Measurements from ENCODE around the gene TRAPPC6A. TPM values are rescaled to one million over a fixed set of nuclear protein-coding genes. Genes with fewer than 3 reads are reported as not detected.

Gene TRAPPC6A
- total RNA-seq = 10 to 100 TPM; 20.7 to 21.4 TPM

GRCh38 chr19:45177817-45178261 is at the start of gene TRAPPC6A:
Gene TRAPPC6A (minus strand): TSS chr19:45178237. CDS start chr19:45178218, 19 bp downstream.
- ChIA-PET CTCF (interaction anchor here (1.0 to 1.8 kb wide), 2 partner anchors 11 to 118 kb away, joined by 4 to 7 read pairs; no protein-coding TSS in a partner anchor), POLR2A (interaction anchor here (0.6 to 2.1 kb wide), 7 partner anchors 10 to 487 kb away, joined by 3 to 12 read pairs (median 3); partner anchors contain the start of gene PPP1R37)

GRCh38 chr19:45224645-45225044 is 46.6 kb upstream of the TRAPPC6A start:
- ChIA-PET POLR2A (no interaction called here), CTCF (no interaction called here)

- ChIA-PET CTCF (no interaction called here), POLR2A (no interaction called here)
Measured at GRCh38 chr19:45223879-45224278, 45.8 kb upstream of the TRAPPC6A start.

GRCh38 chr19:45222724-45223123 is 44.7 kb upstream of the TRAPPC6A start:
- POLR2A ChIA-PET = no interaction called here
- CTCF ChIA-PET = interaction anchor here (0.7 kb wide), 1 partner anchor 101 kb away, joined by 3 read pairs; no protein-coding TSS in a partner anchor

GRCh38 chr19:45218911-45219743 is 41.1 kb upstream of the TRAPPC6A start:
- ChIA-PET CTCF (interaction anchor here (0.7 kb wide), 1 partner anchor 107 kb away, joined by 3 read pairs; no protein-coding TSS in a partner anchor), POLR2A (no interaction called here)

- ChIA-PET POLR2A (no interaction called here), CTCF (no interaction called here)
Measured at GRCh38 chr19:45218426-45218825, 40.4 kb upstream of the TRAPPC6A start.

- ChIA-PET CTCF (no interaction called here), POLR2A (no interaction called here)
Measured at GRCh38 chr19:45217957-45218334, 39.9 kb upstream of the TRAPPC6A start.

- POLR2A ChIA-PET = no interaction called here
- CTCF ChIA-PET = no interaction called here
Measured at GRCh38 chr19:45217193-45217956, 39.3 kb upstream of the TRAPPC6A start.

- POLR2A ChIA-PET = no interaction called here
- CTCF ChIA-PET = no interaction called here
Measured at GRCh38 chr19:45216667-45217066, 38.6 kb upstream of the TRAPPC6A start.

- ChIA-PET POLR2A (no interaction called here), CTCF (no interaction called here)
Measured at GRCh38 chr19:45215391-45216191, 37.6 kb upstream of the TRAPPC6A start.

- ChIA-PET CTCF (no interaction called here), POLR2A (no interaction called here)
Measured at GRCh38 chr19:45213031-45213430, 35.0 kb upstream of the TRAPPC6A start.

- CTCF ChIA-PET = no interaction called here
- POLR2A ChIA-PET = no interaction called here
Measured at GRCh38 chr19:45211751-45212381, 33.8 kb upstream of the TRAPPC6A start.

- CTCF ChIA-PET = interaction anchor here (0.6 kb wide), 1 partner anchor 1596 kb away, joined by 5 read pairs; no protein-coding TSS in a partner anchor
Measured at GRCh38 chr19:45206328-45206727, 28.3 kb upstream of the TRAPPC6A start.

GRCh38 chr19:45205810-45206209 is 27.8 kb upstream of the TRAPPC6A start:
- ChIA-PET POLR2A (no interaction called here), CTCF (no interaction called here)

More at GRCh38 chr19:45206328-45206727, 28.3 kb upstream of the TRAPPC6A start:
- POLR2A ChIA-PET = no interaction called here

GRCh38 chr19:45202637-45203036 is 24.6 kb upstream of the TRAPPC6A start:
- CTCF ChIA-PET = interaction anchor here (0.6 to 0.7 kb wide), 2 partner anchors 8 to 272 kb away, joined by 4 read pairs; no protein-coding TSS in a partner anchor
- POLR2A ChIA-PET = interaction anchor here (0.8 kb wide), 1 partner anchor 129 kb away, joined by 6 read pairs; no protein-coding TSS in a partner anchor

- ChIA-PET POLR2A (no interaction called here), CTCF (no interaction called here)
Measured at GRCh38 chr19:45200568-45200967, 22.5 kb upstream of the TRAPPC6A start.

GRCh38 chr19:45195764-45196163 is 17.7 kb upstream of the TRAPPC6A start:
- ChIA-PET CTCF (no interaction called here), POLR2A (no interaction called here)

GRCh38 chr19:45191375-45191774 is 13.3 kb upstream of the TRAPPC6A start:
- ChIA-PET CTCF (no interaction called here), POLR2A (no interaction called here)

- ChIA-PET POLR2A (no interaction called here), CTCF (no interaction called here)
Measured at GRCh38 chr19:45189971-45190370, 11.9 kb upstream of the TRAPPC6A start.
